ENCODE data around the gene EXTL1. TPM values are rescaled to one million over a fixed set of nuclear protein-coding genes. Genes with fewer than 3 reads are reported as not detected.

The EXTL1 gene
- total RNA-seq, 1 donor from 2014 or later = 26.4 TPM

DNA sequence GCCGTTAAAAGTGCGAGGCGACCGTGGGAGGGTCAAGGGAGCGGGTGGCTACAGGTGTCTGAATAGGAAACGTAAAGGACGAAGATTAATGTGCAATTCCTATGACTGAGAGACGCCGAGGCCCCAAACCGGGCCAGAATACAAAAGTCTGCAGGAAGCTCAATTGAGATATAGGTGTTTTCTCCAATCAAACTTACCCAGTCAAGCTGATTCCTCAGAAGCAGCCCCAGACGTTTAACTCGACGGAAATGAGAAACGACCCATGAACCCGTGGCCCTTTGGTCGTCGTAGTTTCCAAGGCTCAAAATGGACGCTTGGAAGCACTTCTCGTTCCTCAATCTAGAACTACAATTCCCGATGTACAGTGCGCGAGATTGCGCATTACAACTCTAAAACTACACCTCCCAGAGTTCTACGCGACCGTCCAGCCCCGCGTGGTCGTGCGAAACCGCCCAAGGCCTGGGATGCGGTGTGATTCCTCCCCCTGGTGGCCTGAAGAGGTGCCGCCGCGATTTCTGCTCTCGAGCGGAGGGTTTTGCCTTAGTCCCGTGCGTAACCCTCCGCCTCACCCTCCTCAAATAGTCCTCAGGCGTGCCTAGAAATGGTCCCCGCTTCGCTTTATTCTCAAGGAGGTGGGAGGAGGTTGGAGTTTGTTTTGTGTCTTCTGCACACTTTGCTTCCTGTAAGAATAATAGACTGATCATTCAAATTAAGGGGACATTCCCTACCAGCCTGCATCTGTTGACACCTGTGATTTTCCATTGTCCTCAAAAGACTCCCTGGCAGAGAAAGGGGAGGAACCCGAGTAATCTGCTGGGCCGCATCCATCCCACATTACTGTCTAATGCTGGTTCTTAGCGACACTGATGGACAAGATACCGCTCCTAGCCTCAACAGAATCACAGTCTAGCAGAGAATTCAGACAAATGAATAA, 23.5 kb upstream of the EXTL1 start, which contains the start of gene PAFAH2:
TSS of gene PAFAH2 (minus strand) at position 236 of the 934 bp plus-strand sequence. CDS start 7,247 bp downstream, outside the sequence.
- H3K4me2 ChIP-seq (ENCODE audit: low read length) = peak within 1 kb of the TSS; percentile 96
- TF ChIP-seq, protein P1, sequence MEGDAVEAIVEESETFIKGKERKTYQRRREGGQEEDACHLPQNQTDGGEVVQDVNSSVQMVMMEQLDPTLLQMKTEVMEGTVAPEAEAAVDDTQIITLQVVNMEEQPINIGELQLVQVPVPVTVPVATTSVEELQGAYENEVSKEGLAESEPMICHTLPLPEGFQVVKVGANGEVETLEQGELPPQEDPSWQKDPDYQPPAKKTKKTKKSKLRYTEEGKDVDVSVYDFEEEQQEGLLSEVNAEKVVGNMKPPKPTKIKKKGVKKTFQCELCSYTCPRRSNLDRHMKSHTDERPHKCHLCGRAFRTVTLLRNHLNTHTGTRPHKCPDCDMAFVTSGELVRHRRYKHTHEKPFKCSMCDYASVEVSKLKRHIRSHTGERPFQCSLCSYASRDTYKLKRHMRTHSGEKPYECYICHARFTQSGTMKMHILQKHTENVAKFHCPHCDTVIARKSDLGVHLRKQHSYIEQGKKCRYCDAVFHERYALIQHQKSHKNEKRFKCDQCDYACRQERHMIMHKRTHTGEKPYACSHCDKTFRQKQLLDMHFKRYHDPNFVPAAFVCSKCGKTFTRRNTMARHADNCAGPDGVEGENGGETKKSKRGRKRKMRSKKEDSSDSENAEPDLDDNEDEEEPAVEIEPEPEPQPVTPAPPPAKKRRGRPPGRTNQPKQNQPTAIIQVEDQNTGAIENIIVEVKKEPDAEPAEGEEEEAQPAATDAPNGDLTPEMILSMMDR (IDR thresholded peaks at IDR 0.05; ENCODE audit: insufficient read depth, low read depth, low read length) = peak; percentile 96
- TF ChIP-seq EZH2 (IDR thresholded peaks at IDR 0.05; ENCODE audit: insufficient read depth, low read length) = no peak
- H3K4me1 ChIP-seq (ENCODE audit: insufficient read depth, low read length) = peaks cover 15% of the 10 kb centered on the region
- no peaks in the 10 kb centered on the region for H3K27me3 ChIP-seq (ENCODE audit: insufficient read depth, low read length)
- H2AFZ ChIP-seq (ENCODE audit: low read depth, low read length) = peak within 1 kb of the TSS; percentile 86
- peak within 1 kb of the TSS; percentile 63 for H3K27ac ChIP-seq (ENCODE audit: low read depth, low read length)
- peaks cover 6% of the 10 kb centered on the region for H3K79me2 ChIP-seq (ENCODE audit: insufficient read depth, low read length)
- peak within 1 kb of the TSS; percentile 70 for H3K4me3 ChIP-seq (ENCODE audit: insufficient read depth, low read depth, low read length)
- H3K36me3 ChIP-seq (ENCODE audit: insufficient read depth, low read length) = no peaks in the 10 kb centered on the region
- Mint-ChIP-seq H3K27me3 (ENCODE audit: low read depth, unreplicated experiment) (no peaks in the 10 kb centered on the region), H3K9me3 (ENCODE audit: unreplicated experiment) (no peaks in the 10 kb centered on the region), H3K4me3 (ENCODE audit: unreplicated experiment) (peak within 1 kb of the TSS; percentile 92), H3K27ac (ENCODE audit: unreplicated experiment) (peak within 1 kb of the TSS; percentile 96), H3K36me3 (ENCODE audit: low read depth, unreplicated experiment) (no peaks in the 10 kb centered on the region), H3K4me1 (ENCODE audit: low read depth, unreplicated experiment) (peaks cover 11% of the 10 kb centered on the region)
- H3K9me3 ChIP-seq (ENCODE audit: insufficient read depth, low read depth, low read length) = no peaks in the 10 kb centered on the region
- no peaks in the 10 kb centered on the region for H4K20me1 ChIP-seq (ENCODE audit: insufficient read depth, low read length)
- peak within 1 kb of the TSS; percentile 85 for H3K9ac ChIP-seq (ENCODE audit: low read length)
- peak; percentile 98 for DNase-seq (ENCODE audit: low read depth)
- peak; percentile 89 for FAIRE-seq

DNA sequence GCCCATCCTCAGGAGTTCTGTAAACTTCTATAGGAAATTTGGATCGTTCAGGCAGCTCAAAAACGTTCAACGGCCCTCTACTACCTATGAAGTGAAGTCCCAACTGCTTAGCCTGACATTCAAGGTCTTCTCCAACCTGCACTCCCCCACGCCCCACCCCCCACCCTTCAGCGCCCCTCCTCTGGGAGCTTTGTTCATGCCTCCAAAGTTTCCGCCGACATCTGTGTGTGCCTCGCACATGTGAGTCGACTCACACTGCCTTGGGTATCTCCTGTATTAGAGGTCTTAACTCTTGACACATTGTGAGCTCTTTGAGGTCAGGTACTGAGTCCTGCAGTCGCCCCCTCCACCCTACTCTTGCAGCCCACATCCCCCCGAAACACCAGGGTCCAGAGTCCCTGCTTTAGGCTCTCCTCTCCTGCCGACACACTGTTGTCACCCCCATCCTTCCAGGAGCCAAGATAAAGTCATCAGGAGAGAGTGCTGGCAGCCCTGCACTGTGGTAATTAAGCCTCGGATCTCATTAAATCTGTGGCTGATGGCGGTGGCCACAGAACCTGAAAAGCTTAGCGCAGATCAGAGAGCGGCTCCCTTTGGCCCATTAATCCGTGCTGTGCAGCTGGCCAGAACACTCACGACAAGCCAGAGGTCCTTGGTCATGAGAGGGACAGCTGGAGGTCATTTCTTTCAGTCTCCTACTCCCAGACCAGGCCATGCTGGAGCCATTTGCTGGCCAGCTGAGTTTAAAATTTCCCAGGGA, 22.4 kb upstream of the EXTL1 start:
- no peak overlapping the region for H3K27ac ChIP-seq (ENCODE audit: low read depth, low read length)
- H3K9me3 ChIP-seq (ENCODE audit: insufficient read depth, low read depth, low read length) = no peaks in the 10 kb centered on the region
- FAIRE-seq (no peak), DNase-seq (ENCODE audit: low read depth) (no peak)
- TF ChIP-seq, protein P1 (IDR thresholded peaks at IDR 0.05; ENCODE audit: insufficient read depth, low read depth, low read length) = no peak
- no peaks in the 10 kb centered on the region for H4K20me1 ChIP-seq (ENCODE audit: insufficient read depth, low read length)
- Mint-ChIP-seq H3K27me3 (ENCODE audit: low read depth, unreplicated experiment) (peaks cover 2% of the 10 kb centered on the region), H3K9me3 (ENCODE audit: unreplicated experiment) (no peaks in the 10 kb centered on the region), H3K4me1 (ENCODE audit: low read depth, unreplicated experiment) (peaks cover 6% of the 10 kb centered on the region), H3K27ac (ENCODE audit: unreplicated experiment) (no peak overlapping the region), H3K4me3 (ENCODE audit: unreplicated experiment) (no peak overlapping the region), H3K36me3 (ENCODE audit: low read depth, unreplicated experiment) (no peaks in the 10 kb centered on the region)
- H3K9ac ChIP-seq (ENCODE audit: low read length) = no peak overlapping the region
- H3K27me3 ChIP-seq (ENCODE audit: insufficient read depth, low read length) = no peaks in the 10 kb centered on the region
- no peak overlapping the region for H3K4me3 ChIP-seq (ENCODE audit: insufficient read depth, low read depth, low read length)
- H3K79me2 ChIP-seq (ENCODE audit: insufficient read depth, low read length) = peaks cover 6% of the 10 kb centered on the region
- H2AFZ ChIP-seq (ENCODE audit: low read depth, low read length) = peak overlapping the region; percentile 85
- H3K4me1 ChIP-seq (ENCODE audit: insufficient read depth, low read length) = peaks cover 15% of the 10 kb centered on the region
- H3K4me2 ChIP-seq (ENCODE audit: low read length) = no peak overlapping the region
- no peaks in the 10 kb centered on the region for H3K36me3 ChIP-seq (ENCODE audit: insufficient read depth, low read length)
